BLaER1 treated with 17β-estradiol and CSF1 and Interleukin-3, amounts not matched to agents 10 nM and 100 nM (cell line): ENCODE data around the gene FHOD3.

ENCODE experiments used
- H3K27ac ChIP-seq, 11 experiments: shearing (Covaris generic); formaldehyde crosslinking; 2 replicates each; pipeline ENCODE4 v1.8.1; 2022
- H3K27me3 ChIP-seq, 11 experiments: shearing (Covaris generic); formaldehyde crosslinking; 2 replicates each; pipeline ENCODE4 v1.8.1; 2022
- H3K36me3 ChIP-seq, 11 experiments: shearing (Covaris generic); formaldehyde crosslinking; 2 replicates each; pipeline ENCODE4 v1.8.1; 2022
- H3K4me1 ChIP-seq, 10 experiments: shearing (Covaris generic); formaldehyde crosslinking; 2 replicates each; pipeline ENCODE4 v1.8.1; 2022
- H3K4me2 ChIP-seq, 11 experiments: shearing (Covaris generic); formaldehyde crosslinking; 2 replicates each; pipeline ENCODE4 v1.8.1; 2022
- H3K4me3 ChIP-seq, 10 experiments: shearing (Covaris generic); formaldehyde crosslinking; 2 replicates each; pipeline ENCODE4 v1.8.1; 2022
- H3K9ac ChIP-seq, 11 experiments: shearing (Covaris generic); formaldehyde crosslinking; 2 replicates each; pipeline ENCODE4 v1.8.1; 2022
- H3K9me3 ChIP-seq, 11 experiments: shearing (Covaris generic); formaldehyde crosslinking; replicated peaks in 1 of 11; 2 replicates each; pipeline ENCODE4 v1.8.1; 2022
- H4K20me1 ChIP-seq, 11 experiments: shearing (Covaris generic); formaldehyde crosslinking; 2 replicates each; pipeline ENCODE4 v1.8.1; 2022
- Cebpa-rat ChIP-seq, 11 experiments: shearing (Covaris generic); IDR thresholded peaks; 2 replicates each; pipeline ENCODE4 v1.8.1; 2022

FHOD3 gene

DNA sequence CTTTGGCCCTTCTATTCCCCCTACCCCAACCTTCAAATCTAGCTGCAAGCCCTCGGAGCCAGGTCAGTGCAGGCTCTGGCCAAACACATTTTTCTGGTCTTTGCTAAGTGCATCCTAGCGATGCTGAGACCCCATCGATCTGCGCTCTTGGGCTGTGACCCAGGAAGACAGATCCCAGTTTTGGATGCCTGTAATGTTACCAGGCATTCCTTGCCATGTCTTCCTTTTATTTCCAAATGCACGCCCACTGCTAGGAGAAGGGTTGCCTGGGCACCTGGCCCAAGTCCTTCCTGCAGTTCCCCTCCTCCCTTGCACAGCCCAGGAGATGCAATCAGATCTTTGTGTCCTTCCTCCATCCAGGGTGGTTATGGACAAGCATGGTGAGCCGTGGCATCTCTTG lies 406.6 kb downstream of the FHOD3 start:
- H4K20me1 ChIP-seq: no peaks in the 10 kb centered on the region; a peak in 1 of 22 replicates
- no peaks in the 10 kb centered on the region for H3K36me3 ChIP-seq
- no peak overlapping the region for H3K4me2 ChIP-seq
- no peaks in the 10 kb centered on the region for H3K27me3 ChIP-seq
- H3K4me3 ChIP-seq: no peak overlapping the region
- no peaks in the 10 kb centered on the region for H3K4me1 ChIP-seq
- no peak overlapping the region for H3K9ac ChIP-seq
- TF ChIP-seq Cebpa-rat (IDR thresholded peaks at IDR 0.05): no peak
- H3K9me3 ChIP-seq: no peaks in the 10 kb centered on the region
- no peak overlapping the region for H3K27ac ChIP-seq

DNA sequence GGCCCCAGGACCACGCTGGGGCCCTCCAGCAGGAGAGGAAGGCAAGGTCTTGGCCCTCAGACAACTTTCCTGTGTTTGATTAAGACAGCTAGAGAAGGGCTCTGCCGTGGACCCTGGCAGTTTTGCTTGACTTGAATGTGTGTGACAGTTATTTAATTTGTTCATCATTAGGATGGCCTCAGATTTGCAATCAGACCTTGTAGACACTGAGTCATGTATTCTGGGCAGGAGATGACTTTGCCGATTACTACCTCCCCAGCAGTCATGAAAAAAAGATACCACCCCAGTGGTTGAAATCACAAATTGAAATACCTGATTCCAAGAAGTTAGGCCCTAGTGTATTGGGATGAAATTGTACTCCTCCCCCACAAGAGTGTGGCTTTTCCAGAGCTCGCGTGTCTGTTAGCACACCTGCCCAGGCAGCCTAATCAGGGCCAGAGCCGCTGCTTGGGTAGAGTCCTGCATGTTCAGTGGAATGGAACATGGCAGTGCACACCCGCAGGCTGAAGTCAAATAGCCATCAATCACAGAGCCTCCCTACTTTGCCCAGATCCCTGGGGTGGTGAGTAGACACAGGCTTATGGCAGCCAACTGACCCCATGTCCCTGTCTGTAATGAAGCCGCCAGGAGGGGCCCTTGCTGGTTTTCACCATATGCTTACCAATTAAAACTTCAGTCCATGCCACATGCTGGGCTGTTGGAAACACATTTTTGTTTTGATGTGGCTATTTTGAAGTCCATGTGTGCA lies 408.8 kb downstream of the FHOD3 start:
- Histone ChIP-seq H3K4me2 (no peak overlapping the region), H3K9ac (no peak overlapping the region), H3K27ac (no peak overlapping the region), H4K20me1 (no peaks in the 10 kb centered on the region; a peak in 1 of 22 replicates), H3K36me3 (no peaks in the 10 kb centered on the region), H3K27me3 (no peaks in the 10 kb centered on the region), H3K9me3 (no peaks in the 10 kb centered on the region), H3K4me1 (no peaks in the 10 kb centered on the region), H3K4me3 (no peak overlapping the region)
- no peak for TF ChIP-seq Cebpa-rat (IDR thresholded peaks at IDR 0.05)

DNA sequence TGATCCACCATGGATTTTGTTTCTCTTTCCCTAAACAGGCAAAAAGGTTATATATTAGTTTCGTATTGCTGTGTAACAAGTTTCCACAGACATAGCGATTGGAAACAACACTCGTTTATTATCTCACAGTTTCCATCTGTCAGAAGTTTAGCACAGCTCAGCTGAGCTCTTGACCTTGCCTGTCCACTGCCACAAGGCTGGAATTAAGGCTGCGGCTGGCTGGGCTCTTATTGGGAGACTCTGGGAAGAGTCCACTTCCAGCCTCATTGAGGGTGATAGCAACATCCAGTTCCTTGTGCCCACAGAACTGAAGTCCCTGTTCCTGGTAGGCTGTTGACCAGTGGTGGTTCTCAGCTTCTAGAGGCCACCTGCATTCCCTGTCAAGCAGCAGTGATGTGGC lies 410.9 kb downstream of the FHOD3 start:
- H3K4me1 ChIP-seq: no peaks in the 10 kb centered on the region
- no peaks in the 10 kb centered on the region for H3K9me3 ChIP-seq
- no peak for TF ChIP-seq Cebpa-rat (IDR thresholded peaks at IDR 0.05)
- H3K9ac ChIP-seq: no peak overlapping the region
- no peak overlapping the region for H3K4me2 ChIP-seq
- H3K27me3 ChIP-seq: no peaks in the 10 kb centered on the region
- no peak overlapping the region for H3K27ac ChIP-seq
- H3K4me3 ChIP-seq: no peak overlapping the region
- no peaks in the 10 kb centered on the region for H3K36me3 ChIP-seq
- H4K20me1 ChIP-seq: no peaks in the 10 kb centered on the region; a peak in 1 of 22 replicates

DNA sequence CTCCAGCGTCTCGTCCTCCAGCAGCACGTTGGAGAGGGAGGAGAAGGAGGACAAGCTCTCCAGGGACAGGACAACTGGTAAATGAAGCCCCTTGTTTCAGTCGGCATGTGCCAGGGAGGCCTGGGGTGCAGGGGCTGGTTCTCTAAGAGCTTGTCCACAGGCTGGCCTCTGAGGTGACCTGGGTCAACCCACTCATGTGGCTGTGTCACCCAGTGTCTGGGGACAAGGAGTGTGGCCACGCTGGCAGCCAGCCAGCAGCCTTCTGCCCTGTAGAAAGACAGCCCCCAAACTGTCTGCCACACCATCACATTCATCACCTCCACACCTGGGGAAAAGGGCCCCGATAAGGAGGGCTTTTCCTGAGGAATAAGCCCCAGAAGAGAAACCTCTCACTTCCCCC lies 411.8 kb downstream of the FHOD3 start:
- H3K4me1 ChIP-seq: no peaks in the 10 kb centered on the region
- H3K4me3 ChIP-seq: no peak overlapping the region
- no peaks in the 10 kb centered on the region for H3K27me3 ChIP-seq
- H3K4me2 ChIP-seq: no peak overlapping the region
- H3K27ac ChIP-seq: no peak overlapping the region
- H3K9me3 ChIP-seq: no peaks in the 10 kb centered on the region
- H4K20me1 ChIP-seq: no peaks in the 10 kb centered on the region; a peak in 1 of 22 replicates
- H3K36me3 ChIP-seq: no peaks in the 10 kb centered on the region
- no peak for TF ChIP-seq Cebpa-rat (IDR thresholded peaks at IDR 0.05)
- H3K9ac ChIP-seq: no peak overlapping the region

DNA sequence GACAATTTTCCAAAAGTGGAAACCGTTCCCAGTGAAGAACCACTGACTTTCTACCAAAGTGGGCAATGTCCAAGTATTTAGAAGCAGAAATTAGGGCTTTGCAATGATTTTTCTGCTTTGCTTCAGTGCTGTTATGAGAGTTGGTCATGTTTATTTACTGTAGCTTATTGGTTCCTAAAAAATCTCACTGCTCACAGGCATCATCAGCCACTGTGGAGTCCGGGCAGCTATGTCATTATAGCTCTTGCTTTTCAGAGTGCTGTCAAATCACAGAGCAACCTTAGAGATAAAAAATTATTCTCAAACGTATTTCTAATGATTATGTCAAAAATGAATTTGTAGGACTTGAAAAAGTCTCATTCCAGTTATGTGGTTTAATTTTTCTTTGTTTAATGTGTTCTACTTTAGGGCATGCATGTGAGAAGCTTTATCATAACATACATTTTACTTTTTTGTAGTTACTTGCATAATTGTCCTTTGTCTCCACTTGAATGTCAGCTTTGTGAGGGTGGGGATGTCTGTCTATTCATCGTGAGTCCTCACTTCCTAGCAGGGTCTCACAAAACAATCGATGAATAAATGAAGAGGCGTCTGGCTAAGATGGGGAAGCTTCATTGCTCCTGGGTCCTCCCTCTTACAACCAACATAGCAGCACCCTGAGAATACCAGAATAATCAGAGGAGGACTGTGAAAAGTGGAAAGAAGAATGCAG lies 413.7 kb downstream of the FHOD3 start:
- H4K20me1 ChIP-seq: no peaks in the 10 kb centered on the region
- H3K4me3 ChIP-seq: no peak overlapping the region
- no peaks in the 10 kb centered on the region for H3K9me3 ChIP-seq
- H3K9ac ChIP-seq: no peak overlapping the region
- H3K4me1 ChIP-seq: no peaks in the 10 kb centered on the region
- no peak overlapping the region for H3K27ac ChIP-seq
- no peaks in the 10 kb centered on the region for H3K27me3 ChIP-seq
- H3K4me2 ChIP-seq: no peak overlapping the region
- no peak for TF ChIP-seq Cebpa-rat (IDR thresholded peaks at IDR 0.05)
- no peaks in the 10 kb centered on the region for H3K36me3 ChIP-seq

DNA sequence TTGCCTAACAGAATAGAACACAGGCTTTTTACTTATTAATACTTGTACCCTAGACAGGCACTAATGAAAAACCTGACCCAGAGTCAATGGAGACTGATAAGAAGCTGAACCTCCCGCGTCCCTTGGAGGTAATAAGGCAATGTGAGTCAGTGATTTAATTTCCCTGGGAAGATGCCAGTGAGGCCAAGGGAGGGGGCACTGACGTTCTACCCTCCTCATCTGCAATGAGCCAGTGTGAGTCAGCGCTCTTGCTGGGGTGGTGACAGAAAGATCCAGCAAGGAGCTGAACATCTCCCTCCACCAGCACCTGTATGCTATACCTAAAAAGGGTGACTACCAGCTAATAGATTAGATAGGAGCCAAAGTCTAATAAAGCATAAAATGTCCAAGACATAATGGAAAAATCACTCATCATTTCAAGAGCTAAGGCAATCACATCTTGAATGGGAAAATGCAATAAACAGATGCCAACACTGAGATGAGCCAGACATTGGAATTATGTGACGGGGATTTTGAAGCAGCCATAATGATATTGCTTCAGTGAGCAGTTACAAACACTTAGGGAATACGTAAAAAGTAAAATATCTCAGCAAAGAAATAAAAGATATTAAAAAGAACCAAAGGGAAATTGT lies 414.4 kb downstream of the FHOD3 start:
- H4K20me1 ChIP-seq: no peaks in the 10 kb centered on the region
- no peak overlapping the region for H3K9ac ChIP-seq
- no peak overlapping the region for H3K4me2 ChIP-seq
- TF ChIP-seq Cebpa-rat (IDR thresholded peaks at IDR 0.05): no peak
- no peak overlapping the region for H3K27ac ChIP-seq
- no peak overlapping the region for H3K4me3 ChIP-seq
- no peaks in the 10 kb centered on the region for H3K9me3 ChIP-seq
- no peaks in the 10 kb centered on the region for H3K27me3 ChIP-seq
- no peaks in the 10 kb centered on the region for H3K36me3 ChIP-seq
- no peaks in the 10 kb centered on the region for H3K4me1 ChIP-seq

DNA sequence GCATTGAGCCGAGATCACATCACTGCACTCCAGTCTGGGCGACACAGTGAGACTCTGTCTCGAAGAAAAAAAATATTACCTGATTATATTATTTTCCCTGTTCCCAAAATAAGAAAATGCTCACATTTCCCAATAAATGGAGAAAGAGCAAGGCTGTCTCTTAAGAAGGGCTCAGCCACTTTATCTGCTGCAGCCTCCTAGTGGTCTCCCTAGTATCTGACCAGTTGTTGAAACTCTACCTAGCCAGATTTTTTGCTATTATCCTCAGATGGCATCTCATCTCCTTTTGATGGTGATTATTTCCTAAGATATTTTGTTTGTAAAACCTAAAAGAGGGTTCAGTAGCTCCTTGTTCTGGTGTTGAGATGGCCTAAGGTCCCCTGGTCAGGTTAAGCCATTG lies 417.0 kb downstream of the FHOD3 start:
- H4K20me1 ChIP-seq: no peaks in the 10 kb centered on the region
- no peak overlapping the region for H3K27ac ChIP-seq
- H3K4me3 ChIP-seq: no peak overlapping the region
- H3K4me1 ChIP-seq: peaks cover 0 to 6% (median 0%) of the 10 kb centered on the region in 10 experiments; a peak in 2 of 20 replicates
- no peaks in the 10 kb centered on the region for H3K36me3 ChIP-seq
- H3K27me3 ChIP-seq: no peaks in the 10 kb centered on the region
- H3K9me3 ChIP-seq: no peaks in the 10 kb centered on the region
- no peak for TF ChIP-seq Cebpa-rat (IDR thresholded peaks at IDR 0.05)
- no peak overlapping the region for H3K4me2 ChIP-seq
- H3K9ac ChIP-seq: no peak overlapping the region

DNA sequence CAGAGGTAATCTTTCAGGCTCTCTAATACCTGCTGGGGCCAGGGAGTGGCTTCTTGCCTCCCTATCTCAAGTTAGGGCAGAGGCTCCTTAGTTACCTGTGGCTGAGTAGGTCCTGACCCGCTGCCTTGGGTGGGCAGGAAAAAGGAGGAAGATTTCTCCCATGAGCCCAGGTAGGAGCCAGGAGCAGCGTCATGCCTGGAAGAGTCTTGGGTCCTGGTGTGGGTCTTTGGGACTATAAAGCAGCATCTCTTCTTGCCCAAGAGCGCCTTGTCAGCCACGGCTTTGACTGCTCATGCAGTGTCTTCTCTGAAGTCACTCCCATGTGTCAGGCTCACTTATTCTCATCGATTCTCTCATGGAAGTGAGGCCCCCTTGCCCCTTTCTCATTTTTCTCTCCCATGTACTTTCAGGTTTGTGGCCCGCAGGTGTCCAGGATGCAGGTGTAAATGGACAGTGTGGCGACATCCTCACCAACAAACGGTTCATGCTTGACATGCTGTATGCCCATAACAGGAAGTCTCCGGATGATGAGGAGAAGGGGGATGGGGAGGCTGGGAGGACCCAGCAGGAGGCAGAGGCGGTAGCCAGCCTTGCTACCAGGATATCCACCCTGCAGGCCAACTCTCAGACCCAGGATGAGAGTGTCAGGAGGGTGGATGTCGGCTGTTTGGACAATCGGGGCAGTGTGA lies 420.1 kb downstream of the FHOD3 start:
- no peaks in the 10 kb centered on the region for H3K36me3 ChIP-seq
- H3K27me3 ChIP-seq: no peaks in the 10 kb centered on the region
- H3K9ac ChIP-seq: no peak overlapping the region
- H3K4me2 ChIP-seq: peak overlapping the region in 1 of 11 experiments; percentile 34; a peak in 1 of 22 replicates
- H3K4me3 ChIP-seq: no peak overlapping the region
- no peaks in the 10 kb centered on the region for H4K20me1 ChIP-seq
- H3K27ac ChIP-seq: no peak overlapping the region
- TF ChIP-seq Cebpa-rat (IDR thresholded peaks at IDR 0.05): no peak
- H3K9me3 ChIP-seq: no peaks in the 10 kb centered on the region
- H3K4me1 ChIP-seq: peaks cover 0 to 6% (median 0%) of the 10 kb centered on the region in 10 experiments; a peak in 2 of 20 replicates

DNA sequence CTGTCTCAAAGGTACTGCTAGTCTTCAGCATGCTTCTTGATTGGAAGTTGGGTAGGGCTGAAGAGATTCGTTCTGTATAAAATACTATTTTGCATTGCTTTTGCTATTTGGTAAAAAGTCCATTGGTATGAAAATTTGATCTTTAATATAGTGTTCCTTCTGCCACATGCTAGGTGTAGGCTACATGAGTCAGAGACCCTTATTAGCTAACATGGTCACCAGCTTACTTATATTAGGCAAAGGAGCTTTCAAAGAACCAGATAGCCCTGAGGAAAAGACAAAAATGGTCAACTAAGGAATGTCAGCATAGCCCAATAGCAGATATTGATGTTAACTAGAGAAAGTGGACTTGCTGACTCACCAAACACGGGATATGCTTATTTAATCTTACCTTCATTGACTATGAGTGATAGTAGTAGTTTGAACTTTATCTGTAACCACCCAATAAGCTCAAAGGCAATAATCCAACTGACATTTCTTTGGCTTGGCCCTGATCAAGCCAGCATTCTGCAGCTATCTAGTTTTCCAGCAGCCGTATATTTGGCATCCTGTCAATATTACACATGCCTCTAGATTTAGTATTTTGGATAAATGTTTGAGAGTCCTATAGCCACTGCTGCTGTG lies 421.3 kb downstream of the FHOD3 start:
- Histone ChIP-seq H3K27me3 (no peaks in the 10 kb centered on the region), H3K4me1 (peaks cover 0 to 6% (median 0%) of the 10 kb centered on the region in 10 experiments; a peak in 2 of 20 replicates), H3K9ac (no peak overlapping the region), H4K20me1 (no peaks in the 10 kb centered on the region), H3K27ac (no peak overlapping the region), H3K9me3 (no peaks in the 10 kb centered on the region), H3K36me3 (no peaks in the 10 kb centered on the region), H3K4me2 (no peak overlapping the region), H3K4me3 (no peak overlapping the region)
- no peak for TF ChIP-seq Cebpa-rat (IDR thresholded peaks at IDR 0.05)
